Esophagus mucosa (tissue), 1 donor: ENCODE measurements around the gene PTPN7. TPM values are rescaled to one million over a fixed set of nuclear protein-coding genes. Genes with fewer than 3 reads are reported as not detected.

Experiments used
- ATAC-seq: fragments of 200-7000 bp; cut with Tn5 transposase; one replicate; pipeline ENCODE4 v1.9.1; 2020
- total RNA-seq: library from RNA; stranded (reverse); gene quantifications from one replicate; pipeline ENCODE4 v1.2.4, GENCODE V29; 2023
- donor health status: DM: yes; HTN: yes; CAD: no.

PTPN7 gene
- total RNA-seq, 1 donor from 2014 or later = 1.2 TPM

DNA sequence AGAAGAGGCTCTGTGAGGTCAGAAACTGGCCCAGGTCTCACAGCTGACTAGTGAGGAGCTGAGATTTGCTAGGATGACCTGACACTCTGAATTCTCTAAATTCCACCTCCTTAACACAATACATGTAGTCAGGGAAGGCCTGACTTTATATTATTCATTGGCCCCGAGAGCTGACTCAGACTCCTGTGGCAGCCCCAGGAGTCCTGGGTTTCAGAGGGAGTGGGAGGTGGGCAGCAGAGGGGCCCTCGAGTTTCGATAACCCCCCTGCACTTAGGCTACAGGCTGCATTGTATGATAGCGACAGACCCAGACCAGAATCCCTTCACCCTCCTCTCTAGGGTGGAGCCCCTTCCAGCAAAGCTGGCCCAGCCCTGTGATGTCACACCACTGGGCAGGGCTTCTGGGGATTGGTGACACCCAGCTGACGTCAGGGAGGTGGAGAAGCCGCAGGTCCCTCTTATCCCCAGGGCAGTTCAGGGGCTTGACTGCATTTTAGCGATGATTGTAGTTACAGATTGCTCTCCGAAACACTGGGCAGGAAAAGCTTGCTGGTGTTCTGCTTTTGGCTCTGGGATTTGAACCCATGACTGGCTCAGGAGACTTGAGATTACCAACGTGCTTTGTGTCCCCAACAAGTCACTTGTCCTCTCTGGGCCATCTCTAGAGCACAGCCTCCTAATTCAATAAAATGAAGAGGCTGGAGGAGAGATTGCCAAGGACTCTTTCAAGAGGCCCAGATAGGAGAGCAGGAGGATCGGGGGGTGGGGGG lies 54.6 kb downstream of the PTPN7 start:
- peak; percentile 70 for ATAC-seq

DNA sequence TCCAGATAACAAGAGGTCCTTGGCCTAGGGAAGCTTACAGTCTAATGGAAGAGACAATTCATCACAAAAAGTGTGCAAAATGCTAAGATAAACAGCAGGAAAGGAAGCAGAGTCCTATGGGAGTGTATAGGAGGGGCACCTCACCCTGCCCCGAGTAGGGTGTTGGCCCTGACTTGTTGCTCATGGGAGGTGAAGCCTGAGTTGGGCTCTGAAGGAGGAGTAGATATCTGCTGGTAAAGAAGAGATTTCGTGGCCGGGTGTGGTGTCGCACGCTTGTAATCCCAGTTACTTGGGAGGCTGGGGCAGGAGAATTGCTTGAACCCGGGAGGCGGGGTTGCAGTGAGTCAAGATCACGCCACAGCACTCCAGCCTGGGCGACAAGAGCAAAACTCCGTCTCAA lies 56.3 kb downstream of the PTPN7 start:
- peak; percentile 37 for ATAC-seq

DNA sequence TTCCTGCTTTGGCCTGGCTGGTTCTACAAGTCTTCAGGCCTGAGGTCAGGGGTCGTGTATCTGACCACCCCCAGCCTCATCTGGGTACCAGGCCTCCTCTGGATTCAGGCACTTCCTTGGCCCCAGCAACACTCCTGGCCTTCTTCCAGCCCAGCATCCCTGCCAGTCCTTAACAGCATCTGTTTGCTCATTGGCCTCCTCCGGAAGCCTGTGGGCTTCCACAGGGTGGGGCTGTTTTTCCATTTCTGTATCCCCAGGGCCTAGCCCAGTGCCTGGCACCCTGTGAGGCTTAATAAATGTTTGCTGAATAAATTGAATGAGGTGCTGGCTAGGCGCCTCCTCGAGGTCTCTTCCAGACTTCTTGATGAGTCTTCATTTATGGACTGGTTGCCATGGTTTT lies 59.2 kb downstream of the PTPN7 start:
- ATAC-seq = no peak

Other genes with a start within 250 kb of the PTPN7 start
- 4.1 TPM for gene LMOD1, start 214.1 kb downstream of the PTPN7 start, total RNA-seq
- gene TIMM17A, start 205.1 kb downstream of the PTPN7 start, total RNA-seq = 36.3 TPM
- 89.6 TPM for gene RNPEP, start 178.0 kb downstream of the PTPN7 start, total RNA-seq
- 391 TPM for gene ELF3, start 150.0 kb downstream of the PTPN7 start, total RNA-seq
- 0.12 TPM for gene GPR37L1, start 37.7 kb downstream of the PTPN7 start, total RNA-seq
- 38.3 TPM for gene ARL8A, start 15.9 kb downstream of the PTPN7 start, total RNA-seq
- 2.7 TPM for gene LGR6, start 33.2 kb upstream of the PTPN7 start, total RNA-seq
- gene UBE2T, start 181.3 kb upstream of the PTPN7 start, total RNA-seq = 9.2 TPM
- 12.8 TPM for gene PPP1R12B, start 188.1 kb upstream of the PTPN7 start, total RNA-seq